Aorta (tissue), 5 donors: Measurements from ENCODE around the gene ABO. TPM values are rescaled to one million over a fixed set of nuclear protein-coding genes. Genes with fewer than 3 reads are reported as not detected.
"Not testable (repeated sequence)": the region's sequence is repeated elsewhere in the genome, so short reads cannot be mapped to it uniquely, and the experiment has no call there.

Source experiments
- ATAC-seq: fragments of 200-7000 bp; cut with Tn5 transposase; one replicate; pipeline ENCODE4 v1.9.1; 2022; ENCODE audit warnings: moderate library complexity; ENCODE audit not compliant: low FRiP score
- DNase-seq, 2 donors: peaks; one replicate each; pipeline ENCODE4 v3.0.0-alpha.2; 2020
- H3K27ac ChIP-seq, 2 donors: one replicate each; pipeline ENCODE4 v1.5.1; 2013; ENCODE audit warnings: low read length in 2 of 2, mild to moderate bottlenecking in 2 of 2, moderate library complexity in 2 of 2, control low read depth in 1 of 2, inconsistent platforms in 1 of 2, low read depth in 1 of 2
- H3K27me3 ChIP-seq, 2 donors: one replicate each; pipeline ENCODE4 v1.6.1; 2013; ENCODE audit warnings: control low read depth in 1 of 2, low read length in 1 of 2, mild to moderate bottlenecking in 1 of 2, moderate library complexity in 1 of 2; ENCODE audit not compliant: insufficient read depth in 2 of 2, control insufficient read depth in 1 of 2
- H3K36me3 ChIP-seq, 2 donors: one replicate each; pipeline ENCODE4 v1.6.1; 2013; ENCODE audit warnings: control low read depth in 1 of 2, low read length in 1 of 2, mild to moderate bottlenecking in 1 of 2; ENCODE audit not compliant: insufficient read depth in 2 of 2, control insufficient read depth in 1 of 2
- H3K4me1 ChIP-seq, 2 donors: one replicate each; pipeline ENCODE4 v1.6.1; 2013; ENCODE audit warnings: low read length in 2 of 2, control low read depth in 1 of 2, mild to moderate bottlenecking in 1 of 2, moderate library complexity in 1 of 2; ENCODE audit not compliant: insufficient read depth in 2 of 2, control insufficient read depth in 1 of 2
- H3K4me3 ChIP-seq, 2 donors: one replicate each; pipeline ENCODE4 v1.5.1; 2013; ENCODE audit warnings: low read length in 2 of 2, control low read depth in 1 of 2, mild to moderate bottlenecking in 1 of 2
- H3K9me3 ChIP-seq: one replicate; pipeline ENCODE4 v1.6.1; 2013; ENCODE audit warnings: mild to moderate bottlenecking, low read length; ENCODE audit not compliant: control insufficient read depth
- WGBS, 2 donors: extraction: QIAGEN DNeasy Blood & Tissue Kit; methylation state at CpG; one replicate each; pipeline ENCODE4 v1.1.7; 2013; 5-methylcytosine and 5-hydroxymethylcytosine counted together
- intact Hi-C, 2 donors: fragments of 100-400 bp; cut with DNase I; formaldehyde crosslinking; loops; one replicate each; pipeline versions ENCODE4 v1.14.2 to v1.15.0; 2022
- polyA plus RNA-seq, 2 donors: library from polyadenylated mRNA; stranded (reverse); fragments of 200-250 nt; gene quantifications; one replicate each; pipeline ENCODE4 v1.2.3, GENCODE V29; 2013
- total RNA-seq, 2 donors: library from RNA; stranded (reverse); fragmentation: NEBNext Ultra II Directional; extraction: Animal tissue kit (Norgen Biotek cat#: 25700); gene quantifications; one replicate each; pipeline ENCODE4 v1.2.1, GENCODE V29; 2021
- donor health status: healthy with polysubstance abuse.
- donor health status: Bipolar disorder and iron deficiency.
- donor health status: DM: no; HTN: no; CAD: no.
- donor health status: DM: no; HTN: no; CAD: no.
- donor health status: DM: yes; HTN: yes; CAD: no.

ABO gene
- total and polyA plus RNA-seq, 4 donors = 0.43 to 3.3 (median 1.6) TPM

DNA sequence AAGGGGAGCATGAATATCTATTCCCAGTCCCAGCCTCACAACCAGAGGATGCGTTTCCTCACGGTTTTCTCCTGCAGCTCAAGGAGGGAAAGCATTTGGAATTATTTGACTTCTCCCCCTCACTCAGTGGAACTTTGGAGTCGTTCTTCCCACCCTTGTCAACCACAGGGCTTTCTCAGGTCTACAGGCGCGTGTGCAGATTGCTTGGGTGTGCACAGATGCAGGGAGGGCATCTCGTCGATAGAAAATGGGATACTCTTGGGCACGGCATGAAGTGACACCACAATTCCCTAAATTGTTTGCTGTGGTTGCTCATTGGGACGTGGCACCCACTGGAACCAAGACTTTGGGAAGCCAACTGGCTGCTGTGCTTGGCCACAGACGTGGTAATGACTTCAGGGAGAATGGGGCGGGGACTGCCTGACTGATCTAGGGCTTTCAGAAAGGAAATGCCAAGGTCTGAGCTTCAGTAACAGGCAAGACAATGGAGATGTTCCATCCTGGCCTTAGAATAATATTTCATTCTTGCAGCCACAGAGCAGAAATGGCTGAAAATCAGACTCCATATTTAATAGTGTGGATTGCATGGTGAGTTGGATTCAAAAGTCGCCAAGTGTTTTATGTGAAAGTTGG lies 53.7 kb downstream of the ABO start:
- ATAC-seq (no peak), DNase-seq (no peak)
- Histone ChIP-seq H3K27ac (no peak overlapping the region), H3K4me1 (no peaks in the 10 kb centered on the region), H3K4me3 (no peak overlapping the region), H3K36me3 (no peaks in the 10 kb centered on the region), H3K9me3 (peaks cover 3% of the 10 kb centered on the region), H3K27me3 (peaks cover 0 to 1% of the 10 kb centered on the region in 2 donors)
- intact Hi-C loops = no loop called here
- WGBS, 2 donors = 77 to 81% methylated on average over 12 of the region's 12 CpGs

DNA sequence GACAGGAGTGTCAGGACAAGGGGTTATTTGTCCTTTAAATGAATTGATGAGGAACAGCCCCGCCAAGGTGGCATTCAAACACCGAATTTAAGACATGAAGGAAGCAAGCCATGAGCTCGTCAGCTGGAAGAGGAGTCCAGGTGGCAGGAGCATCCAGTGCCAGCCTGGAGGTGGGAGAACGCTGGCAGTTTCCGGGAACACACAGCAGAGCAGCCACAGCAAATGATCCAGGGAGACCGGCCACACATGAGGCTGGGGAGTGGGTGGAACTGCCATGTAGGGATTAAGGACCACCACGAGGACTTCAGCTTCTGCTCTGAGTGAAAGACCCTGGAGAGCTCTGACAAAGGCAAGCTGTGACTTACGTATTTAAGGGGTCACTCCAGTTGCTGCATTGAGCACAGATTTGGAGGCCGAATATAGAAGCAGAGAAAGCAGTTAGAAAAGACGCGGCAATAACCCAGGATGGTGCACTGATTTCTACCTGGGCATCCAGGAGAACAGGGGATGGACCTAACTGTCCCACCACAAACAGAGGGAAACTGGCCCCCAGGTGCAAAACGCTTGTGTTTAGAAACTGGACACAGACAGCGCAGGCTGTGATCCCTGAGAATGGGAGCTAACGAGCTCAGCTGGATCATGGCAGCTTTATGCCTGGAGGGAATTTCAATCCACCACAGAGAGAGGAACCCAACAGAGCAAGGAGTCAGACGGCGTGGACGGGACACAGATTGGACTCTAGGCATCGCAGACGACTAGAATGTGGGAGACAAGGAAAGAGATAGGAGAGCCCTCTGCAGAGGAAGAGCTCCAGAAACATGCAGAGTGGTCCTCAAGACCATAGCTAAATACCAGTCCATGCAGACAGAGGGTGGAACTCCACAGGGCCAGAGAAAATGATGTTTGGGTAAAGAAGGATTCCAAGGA lies 56.7 kb downstream of the ABO start:
- H3K4me1 ChIP-seq, ATAC-seq, H3K9me3 ChIP-seq, H3K4me3 ChIP-seq, intact Hi-C loops, H3K27me3 ChIP-seq, DNase-seq, H3K27ac ChIP-seq, H3K36me3 ChIP-seq: not testable (repeated sequence)
- WGBS, 2 donors = 71 to 79% methylated on average over 19 of the region's 19 CpGs

DNA sequence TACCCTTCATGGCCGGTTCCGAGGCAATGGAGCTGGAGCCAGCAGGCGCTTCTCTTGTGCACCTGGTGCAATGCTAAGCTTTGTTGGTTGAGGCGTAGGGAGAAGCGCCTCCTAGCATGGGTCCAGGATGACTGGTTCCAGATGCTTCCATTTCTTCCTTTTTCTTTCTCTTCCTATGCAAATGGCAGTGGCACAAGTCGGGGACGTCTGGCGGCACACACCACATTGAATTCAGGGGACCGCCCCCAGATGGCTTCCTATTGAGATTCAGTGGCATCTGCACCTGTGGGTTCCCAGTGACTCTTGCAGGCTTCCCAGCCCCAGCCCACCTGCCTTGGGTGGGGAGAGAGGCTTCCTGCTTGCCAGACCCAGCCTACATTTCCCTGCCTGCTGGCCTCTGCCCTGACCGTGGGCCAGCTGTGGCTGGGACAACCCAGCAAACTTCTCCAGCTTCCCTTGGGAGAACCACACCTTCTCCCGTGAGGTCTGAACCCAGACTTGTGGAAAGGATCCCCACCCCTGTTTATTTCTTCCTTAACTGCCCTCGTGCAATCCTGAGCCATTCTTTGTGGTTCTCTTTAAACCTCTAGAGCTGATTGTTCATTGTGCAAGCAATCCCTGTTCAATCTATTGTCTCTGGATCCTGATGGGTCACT lies 57.5 kb downstream of the ABO start:
- H3K36me3 ChIP-seq, H3K27ac ChIP-seq, ATAC-seq, H3K4me1 ChIP-seq, H3K27me3 ChIP-seq, H3K4me3 ChIP-seq, H3K9me3 ChIP-seq, intact Hi-C loops: not testable (repeated sequence)
- 70 to 71% methylated on average over 11 to 12 of the region's 12 CpGs for WGBS, 2 donors
- peak in 1 of 2 donors; percentile 40 for DNase-seq

DNA sequence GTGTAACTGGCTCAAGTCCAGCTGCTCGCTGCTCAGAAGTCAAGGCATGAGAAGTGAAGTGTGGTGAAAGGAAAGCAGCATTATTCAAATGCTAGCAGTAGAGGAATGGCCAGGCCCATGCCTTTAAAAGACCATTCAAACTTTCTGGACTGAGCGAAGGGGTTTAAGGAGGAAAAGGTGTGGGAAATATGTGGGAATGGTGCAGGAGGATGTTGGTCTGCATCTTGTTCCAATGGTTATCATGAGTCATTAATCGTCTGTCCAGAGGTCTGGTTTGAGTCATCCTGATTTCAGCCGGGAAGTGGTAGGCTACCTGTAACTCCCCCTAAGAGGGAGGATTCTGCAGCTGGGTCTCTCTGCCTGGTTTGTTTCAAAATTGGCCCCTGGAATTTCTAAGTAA lies 60.7 kb downstream of the ABO start:
- H3K36me3 ChIP-seq, H3K4me1 ChIP-seq, DNase-seq, H3K27ac ChIP-seq, H3K9me3 ChIP-seq, intact Hi-C loops, H3K27me3 ChIP-seq, H3K4me3 ChIP-seq, ATAC-seq: not testable (repeated sequence)
- 8% methylated on average over 4 of the region's 4 CpGs for WGBS, 2 donors

DNA sequence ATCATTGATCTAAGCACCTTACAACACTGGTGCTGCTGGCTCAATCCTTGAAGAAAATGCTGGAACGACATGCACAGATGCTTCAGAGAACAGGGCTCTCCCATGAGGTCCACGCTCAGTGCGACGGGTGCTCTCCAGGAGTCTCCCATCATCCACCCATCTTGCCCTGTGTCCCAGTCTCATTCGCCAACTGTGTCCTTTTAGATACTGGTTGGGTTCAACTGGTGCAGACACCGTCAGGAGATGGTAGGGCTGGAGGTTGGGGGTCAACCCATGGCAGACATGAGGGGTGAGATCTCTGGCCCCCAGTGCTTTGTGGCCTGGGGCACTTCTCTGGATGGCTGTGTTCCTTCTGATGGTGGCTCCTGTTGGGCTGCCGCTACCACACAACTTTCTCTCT lies 64.4 kb downstream of the ABO start:
- intact Hi-C loops = no loop called here
- H3K9me3 ChIP-seq = peaks cover 6% of the 10 kb centered on the region
- WGBS, 2 donors = 88% methylated on average over 7 of the region's 7 CpGs
- H3K4me3 ChIP-seq = no peak overlapping the region
- no peaks in the 10 kb centered on the region for H3K36me3 ChIP-seq
- H3K4me1 ChIP-seq = no peaks in the 10 kb centered on the region
- no peaks in the 10 kb centered on the region for H3K27me3 ChIP-seq
- ATAC-seq (no peak), DNase-seq (peak in 1 of 2 donors; percentile 43)
- H3K27ac ChIP-seq = no peak overlapping the region

DNA sequence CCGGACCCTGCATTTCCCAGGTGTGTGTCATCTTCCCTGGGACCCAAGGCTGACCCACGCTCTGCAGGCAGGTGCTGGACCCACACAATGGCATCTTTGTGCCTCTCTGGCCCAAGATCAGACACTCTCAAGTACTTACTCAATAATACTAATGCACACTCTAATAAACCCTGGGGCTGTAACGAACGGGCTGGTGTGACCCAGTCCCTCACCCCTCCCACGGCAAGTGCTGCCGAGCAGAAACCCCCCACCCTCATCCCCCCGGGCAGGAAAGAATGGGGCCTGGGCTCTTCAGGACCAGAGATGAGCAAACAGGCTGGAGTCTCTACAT lies 64.8 kb downstream of the ABO start:
- no peak overlapping the region for H3K4me3 ChIP-seq
- no peak overlapping the region for H3K27ac ChIP-seq
- 57 to 62% methylated on average over 7 of the region's 7 CpGs for WGBS, 2 donors
- no peaks in the 10 kb centered on the region for H3K4me1 ChIP-seq
- DNase-seq (peak; percentile 9 to 51), ATAC-seq (no peak)
- H3K27me3 ChIP-seq = no peaks in the 10 kb centered on the region
- intact Hi-C loops = no loop called here
- peaks cover 6% of the 10 kb centered on the region for H3K9me3 ChIP-seq
- H3K36me3 ChIP-seq = no peaks in the 10 kb centered on the region

DNA sequence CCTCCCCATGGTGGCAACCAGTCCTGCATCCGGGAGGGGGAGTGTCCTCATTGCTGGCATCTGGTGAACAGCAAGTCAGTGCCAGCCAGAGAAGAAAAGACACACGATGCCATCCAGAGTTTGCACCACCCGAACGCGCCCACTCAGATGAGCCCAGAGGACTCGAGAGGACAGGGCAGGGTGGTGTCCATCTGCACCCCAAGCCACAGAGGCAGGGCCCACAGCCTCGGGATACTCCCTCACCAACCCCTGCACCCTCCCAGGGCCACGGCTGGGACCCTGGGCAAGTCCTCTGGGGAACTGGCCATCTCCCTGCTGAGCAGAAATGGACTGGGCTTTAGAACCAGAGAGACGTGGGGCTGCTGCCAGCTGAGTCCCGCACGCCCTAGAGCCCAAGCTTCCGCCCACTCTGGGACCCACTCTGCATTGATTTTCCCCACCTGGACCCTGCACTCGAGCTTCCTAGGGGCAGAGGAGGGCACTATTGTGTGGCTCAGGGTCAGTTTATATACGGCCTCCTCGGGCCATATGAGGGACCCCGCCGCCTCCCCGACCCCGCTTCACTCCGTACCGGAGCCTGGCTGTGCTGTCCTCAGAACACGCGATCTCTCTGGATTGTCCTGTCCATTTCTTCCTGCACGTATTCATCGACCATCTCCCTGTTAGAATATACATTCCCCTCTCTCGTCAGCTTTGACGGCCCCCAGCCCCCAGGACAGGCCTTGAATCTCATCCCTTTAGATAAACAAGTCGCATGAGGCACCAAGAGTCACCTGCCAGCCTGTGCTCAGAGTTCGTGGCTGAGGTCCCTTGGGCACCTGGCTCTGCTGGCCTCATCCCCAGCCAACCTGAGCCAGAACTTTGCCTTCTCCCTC lies 65.4 kb downstream of the ABO start:
- ATAC-seq, intact Hi-C loops, H3K4me3 ChIP-seq, H3K4me1 ChIP-seq, H3K9me3 ChIP-seq, H3K27ac ChIP-seq, H3K36me3 ChIP-seq, H3K27me3 ChIP-seq: not testable (repeated sequence)
- peak; percentile 30 to 55 for DNase-seq
- 77 to 79% methylated on average over 25 to 29 of the region's 29 CpGs for WGBS, 2 donors

DNA sequence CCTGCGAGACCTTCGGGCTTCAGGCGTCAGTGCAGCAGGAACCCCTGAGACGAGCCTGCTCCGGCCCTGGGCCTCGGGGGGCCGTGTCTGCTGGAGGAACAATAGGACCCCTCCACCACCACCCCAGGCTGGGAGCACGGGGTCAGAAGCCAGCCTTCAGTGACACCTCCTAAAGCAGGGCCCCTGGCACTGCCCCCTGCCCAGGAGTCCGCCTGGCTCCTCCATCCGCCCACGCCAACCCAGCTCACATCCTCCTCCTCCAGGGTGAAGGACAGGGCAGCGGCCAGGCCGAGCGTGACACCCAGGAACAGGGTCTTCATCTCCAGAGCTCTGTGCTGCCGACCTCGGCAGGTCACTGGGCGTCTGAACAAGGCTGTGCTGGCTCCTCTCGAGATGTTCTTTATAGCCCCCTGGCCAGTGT lies 66.1 kb downstream of the ABO start, which contains the start of gene OBP2B:
Gene OBP2B (minus strand): TSS at position 371 of the 421 bp plus-strand sequence. CDS start 51 bp downstream, at position 320.
- DNase-seq = peak in 1 of 2 donors; percentile 49
- H3K27me3 ChIP-seq, ATAC-seq, H3K27ac ChIP-seq, H3K4me1 ChIP-seq, H3K36me3 ChIP-seq, H3K4me3 ChIP-seq, H3K9me3 ChIP-seq, intact Hi-C loops: not testable (repeated sequence)
- 84 to 90% methylated on average over 7 to 11 of the region's 18 CpGs for whole genome bisulfite sequencing, 2 donors
